HG02884 (cell line): Measurements from ENCODE around the gene ARFGAP2.
"Not testable (repeated sequence)": the region's sequence is repeated elsewhere in the genome, so short reads cannot be mapped to it uniquely, and the experiment has no call there.

Source experiments
- ATAC-seq: cut with Tn5 transposase; IDR thresholded peaks from one replicate; pipeline ENCODE4 v1.9.1; 2021; ENCODE audit warnings: mild to moderate bottlenecking, moderate library complexity; ENCODE audit not compliant: unreplicated experiment

Gene ARFGAP2

DNA sequence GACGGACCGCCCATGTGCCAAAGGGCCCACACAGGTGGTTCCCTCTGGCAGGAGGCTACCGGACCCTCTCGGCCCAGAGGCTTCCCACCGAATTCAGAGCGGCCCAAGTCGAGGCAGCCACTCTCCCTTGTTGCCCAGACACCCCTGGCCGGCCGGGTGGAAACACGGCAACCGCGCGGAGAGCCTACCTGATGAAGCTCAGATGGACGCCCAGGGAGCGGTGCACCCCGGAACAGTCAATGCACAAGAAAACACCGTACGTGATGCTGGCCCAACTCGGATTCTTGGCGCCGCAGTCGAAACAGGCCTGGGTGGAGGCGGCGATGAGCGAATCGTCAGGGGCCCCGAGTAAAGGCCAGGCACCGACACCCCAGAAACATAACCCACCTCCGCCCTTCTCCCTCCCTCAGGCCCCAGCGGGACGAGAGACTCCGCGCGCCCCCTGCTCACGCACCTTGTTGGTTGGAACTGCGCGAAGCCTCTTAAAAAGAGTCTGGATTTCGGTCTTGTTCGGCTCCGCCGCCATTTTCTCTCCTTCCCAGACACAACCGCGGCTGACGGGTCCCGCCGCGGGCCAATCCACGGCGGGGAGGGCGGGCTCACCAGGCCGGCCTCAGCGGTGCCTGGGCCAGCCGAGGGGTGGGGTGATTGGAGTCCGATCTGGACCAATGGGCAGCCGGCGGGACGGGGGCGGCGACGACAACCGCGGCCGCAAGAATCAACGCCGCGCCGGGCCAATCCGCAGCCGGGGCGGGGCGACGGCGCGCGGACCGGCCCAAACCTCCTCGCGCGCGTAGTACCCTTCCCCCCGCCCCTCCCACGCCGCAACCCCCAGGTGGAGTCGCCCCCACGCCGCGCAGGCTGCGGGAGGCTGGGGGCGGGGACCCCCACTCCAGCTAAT is at the start of gene ARFGAP2:
ARFGAP2 (minus strand) TSS at position 552 of the 901 bp plus-strand sequence; CDS start at position 526, 26 bp downstream.
- peak; percentile 78 for ATAC-seq

DNA sequence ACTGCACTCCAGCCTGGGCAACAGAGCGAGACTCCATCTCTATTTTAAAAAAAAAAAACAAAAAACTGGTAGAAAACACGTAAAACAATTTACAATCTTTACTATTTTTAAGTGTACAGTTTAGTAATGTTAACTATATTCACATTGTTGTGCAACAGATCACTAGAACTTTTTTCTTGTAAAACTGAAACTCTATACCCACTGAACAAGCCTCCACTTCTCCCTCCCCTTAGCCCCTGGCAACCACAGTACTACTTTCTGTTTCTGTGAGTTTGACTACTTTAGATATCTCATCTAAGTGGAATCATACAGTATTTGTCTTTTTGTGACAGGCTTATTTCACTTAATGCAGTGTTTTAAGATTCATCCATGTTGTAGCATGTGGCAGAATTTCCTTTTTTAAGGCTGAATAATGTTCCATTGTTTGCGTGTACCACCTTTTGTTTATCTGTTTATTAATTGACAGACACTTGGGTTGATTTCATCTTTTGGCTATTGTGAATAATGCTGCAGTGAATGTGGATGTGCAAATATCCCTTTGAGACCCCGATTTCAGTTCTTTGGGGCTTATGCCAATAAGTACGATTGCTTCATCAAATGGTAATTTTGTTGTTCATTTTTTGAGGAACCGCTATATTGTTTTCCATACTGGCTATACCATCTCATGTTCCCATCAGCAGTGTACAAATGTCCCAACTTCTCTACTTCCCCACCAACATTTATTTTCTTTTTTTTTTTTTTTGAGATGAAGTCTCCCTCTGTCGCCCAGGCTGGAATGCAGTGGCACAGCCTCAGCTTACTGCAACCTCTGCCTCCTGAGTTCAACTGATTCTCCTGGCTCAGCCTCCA is 49.1 kb upstream of the ARFGAP2 start:
- peak; percentile 85 for ATAC-seq

DNA sequence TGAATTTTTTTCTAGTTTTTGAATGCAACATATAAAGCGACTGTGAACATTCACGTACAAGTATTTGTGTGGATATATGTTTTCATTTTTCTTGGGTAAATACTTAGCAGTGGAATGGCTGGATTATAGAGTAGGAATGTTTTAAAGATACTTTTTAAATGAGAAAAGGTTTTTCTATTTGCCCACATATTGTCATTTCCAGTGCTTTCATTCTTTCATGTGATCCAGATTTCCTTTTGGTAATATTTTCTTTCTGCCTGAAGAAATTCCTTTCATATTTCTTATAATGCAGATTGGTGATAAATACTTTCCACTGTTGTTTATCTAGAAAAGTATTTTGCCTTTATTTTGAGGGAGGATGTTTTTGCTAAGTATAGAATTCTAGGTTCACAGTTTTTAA is 46.0 kb upstream of the ARFGAP2 start:
- no peak for ATAC-seq

- no peak for ATAC-seq
These were observed 43.7 kb upstream of the ARFGAP2 start for GRCh38 chr11:47220401-47220821.

- no peak for ATAC-seq
These were observed 39.6 kb upstream of the ARFGAP2 start for GRCh38 chr11:47216121-47216798.

- no peak for ATAC-seq
These were observed 38.8 kb upstream of the ARFGAP2 start for GRCh38 chr11:47215366-47215910.

DNA sequence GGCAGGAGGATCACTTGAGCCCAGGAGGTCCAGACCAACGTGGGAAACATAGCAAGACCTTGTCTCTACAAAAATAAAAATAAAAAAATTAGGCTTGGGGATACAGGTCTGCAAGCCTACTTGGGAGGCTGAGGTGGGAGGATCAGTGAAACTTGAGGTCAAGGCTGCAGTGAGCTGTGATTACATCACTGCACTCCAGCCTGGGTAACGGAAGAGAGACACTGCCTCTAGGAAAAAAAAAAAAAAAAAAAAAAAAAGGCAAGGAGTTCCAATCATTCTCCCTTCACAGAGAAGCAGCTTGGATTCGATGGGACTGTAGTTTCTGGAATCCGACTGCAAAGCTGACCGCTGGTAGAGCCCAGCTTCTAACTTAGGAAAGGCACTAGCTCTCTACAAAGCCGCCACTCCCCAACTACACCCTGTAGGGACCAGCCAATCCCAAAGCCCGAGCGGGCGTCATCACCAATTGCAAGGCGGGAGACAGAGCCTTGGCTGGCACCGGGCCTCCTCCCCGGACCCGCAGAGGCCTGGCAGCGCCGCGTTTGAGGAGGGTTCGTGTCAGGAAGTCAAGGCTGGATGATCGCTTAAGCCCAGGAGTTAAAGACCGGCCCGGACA is 37.4 kb upstream of the ARFGAP2 start:
- peak; percentile 56 for ATAC-seq

DNA sequence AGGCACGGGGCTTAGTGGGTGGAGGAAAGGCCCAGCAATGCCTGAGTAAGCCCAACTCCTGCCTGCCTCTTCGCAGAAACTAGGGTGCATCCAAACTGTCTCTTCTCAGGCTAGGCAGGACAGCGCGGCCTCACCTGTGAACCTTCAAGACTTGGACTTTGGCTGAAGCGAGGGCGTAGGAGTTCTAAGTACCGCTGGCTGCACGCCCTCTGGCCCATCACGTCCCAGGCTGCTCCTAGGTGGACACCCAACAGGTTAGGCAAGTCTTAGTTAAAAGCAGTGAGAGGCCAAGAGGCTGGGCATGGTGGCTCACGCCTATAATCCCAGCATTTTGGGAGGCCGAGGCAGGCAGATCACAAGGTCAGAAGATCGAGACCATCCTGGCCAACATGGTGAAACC is 36.3 kb upstream of the ARFGAP2 start:
- ATAC-seq, result no peak

GRCh38 chr11:47208628-47209027 is 31.9 kb upstream of the ARFGAP2 start:
- no peak for ATAC-seq

DNA sequence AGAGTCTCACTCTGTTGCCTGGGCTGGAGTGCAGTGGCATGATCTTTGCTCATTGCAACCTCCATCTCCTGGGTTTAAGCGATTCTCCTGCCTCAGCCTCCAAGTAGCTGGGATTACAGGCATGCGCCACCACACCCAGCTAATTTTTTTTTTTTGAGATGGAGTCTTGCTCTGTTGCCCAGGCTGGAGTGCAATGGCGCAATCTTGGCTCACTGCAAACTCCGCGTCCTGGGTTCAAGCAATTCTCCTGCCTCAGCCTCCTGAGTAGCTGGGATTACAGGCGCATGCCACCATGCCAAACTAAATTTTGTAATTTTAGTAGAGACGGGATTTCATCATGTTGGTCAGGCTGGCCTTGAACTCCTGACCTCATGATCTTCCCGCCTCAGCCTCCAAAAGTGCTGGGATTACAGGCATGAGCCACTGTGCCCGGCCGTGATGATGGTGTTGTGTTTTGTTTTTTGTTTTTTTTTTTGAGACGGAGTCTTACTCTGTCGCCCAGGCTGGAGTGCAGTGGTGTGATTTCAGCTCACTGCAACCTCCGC is 31.4 kb upstream of the ARFGAP2 start:
- ATAC-seq, result not testable (repeated sequence)

- ATAC-seq, result no peak
These were observed 30.8 kb upstream of the ARFGAP2 start for GRCh38 chr11:47207459-47207858.

GRCh38 chr11:47206577-47206976 is 29.9 kb upstream of the ARFGAP2 start:
- not testable (repeated sequence) for ATAC-seq

DNA sequence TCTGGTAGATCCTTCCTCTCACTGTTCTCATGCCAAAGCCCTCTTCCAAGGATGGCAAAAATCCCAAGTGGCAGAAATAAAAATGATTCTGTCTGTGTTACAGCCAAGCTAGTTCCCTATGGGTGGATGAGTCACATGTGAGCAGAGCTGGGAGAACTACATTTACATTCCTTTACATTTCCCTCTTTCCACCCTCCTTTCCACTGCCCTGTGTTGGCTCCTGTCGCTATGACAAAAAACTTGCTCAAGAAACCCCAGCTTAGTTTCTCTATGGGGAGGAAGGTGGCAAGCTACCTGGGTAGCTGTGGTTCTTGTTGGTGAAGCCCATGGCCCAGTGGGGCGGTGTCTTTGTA is 27.9 kb upstream of the ARFGAP2 start:
- ATAC-seq, result no peak

GRCh38 chr11:47202576-47202975 is 25.9 kb upstream of the ARFGAP2 start:
- no peak for ATAC-seq

GRCh38 chr11:47201015-47201414 is 24.3 kb upstream of the ARFGAP2 start:
- no peak for ATAC-seq

GRCh38 chr11:47198161-47198560 is 21.5 kb upstream of the ARFGAP2 start:
- ATAC-seq, result not testable (repeated sequence)

GRCh38 chr11:47192111-47192510 is 15.4 kb upstream of the ARFGAP2 start:
- ATAC-seq, result no peak

DNA sequence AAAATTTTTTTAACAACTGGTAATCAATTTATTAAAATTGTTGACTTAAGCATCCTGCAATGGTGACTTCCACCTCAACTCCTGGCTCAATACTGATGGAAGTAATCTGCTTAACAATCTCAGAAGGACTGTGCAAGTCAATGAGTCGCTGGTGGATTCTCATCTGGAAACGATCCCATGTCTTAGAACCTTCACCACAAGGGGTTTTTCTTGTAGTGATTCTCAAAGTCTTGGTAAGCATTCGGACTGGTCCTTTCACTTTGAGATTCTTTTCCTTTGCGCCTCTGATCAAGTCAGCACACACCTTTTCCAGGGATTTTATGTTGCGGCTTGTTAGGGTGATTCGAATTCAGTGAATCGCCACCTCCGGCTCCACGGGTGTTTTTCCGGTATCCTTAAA is 14.5 kb upstream of the ARFGAP2 start:
- not testable (repeated sequence) for ATAC-seq

DNA sequence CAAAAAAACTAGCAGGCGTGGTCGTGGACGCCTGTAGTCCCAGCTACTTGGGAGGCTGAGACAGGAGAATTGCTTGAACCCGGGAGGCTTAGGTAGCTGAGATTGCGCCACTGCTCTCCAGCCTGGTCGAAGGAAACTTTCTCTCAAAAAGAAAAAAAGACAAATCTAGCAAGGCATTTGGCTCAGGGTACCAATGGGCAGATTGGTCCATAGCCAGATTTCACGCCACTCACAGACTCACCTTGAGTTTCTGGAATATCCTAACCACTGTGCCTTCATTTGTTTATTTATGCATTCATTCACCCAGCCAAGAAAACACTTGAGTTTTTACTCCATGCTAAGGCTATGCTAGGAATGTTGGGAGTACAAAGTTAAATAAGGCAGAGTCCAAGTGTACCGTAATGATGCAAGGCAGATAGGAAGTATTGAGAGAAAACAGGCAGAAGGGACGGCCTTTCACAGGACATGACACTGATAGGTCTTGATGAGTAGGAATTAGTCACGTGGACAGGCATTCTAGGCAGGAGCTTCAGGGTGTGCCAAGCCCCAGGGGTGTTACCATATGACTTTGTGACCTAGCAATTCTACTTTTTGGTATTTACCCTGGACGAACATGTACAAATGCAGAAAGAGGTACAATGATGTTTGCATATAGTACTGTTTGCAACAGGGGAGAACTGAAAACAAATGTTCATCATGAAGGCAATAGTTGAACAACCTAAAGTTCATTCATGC is 12.6 kb upstream of the ARFGAP2 start:
- ATAC-seq, result no peak

- ATAC-seq, result no peak
These were observed 11.6 kb upstream of the ARFGAP2 start for GRCh38 chr11:47188259-47188658.
